B cell (primary cell): Measurements from ENCODE around the gene CKAP2. TPM values are rescaled to one million over a fixed set of nuclear protein-coding genes. Genes with fewer than 3 reads are reported as not detected.
"Not testable (repeated sequence)": the region's sequence is repeated elsewhere in the genome, so short reads cannot be mapped to it uniquely, and the experiment has no call there.

Experiments used
- ATAC-seq: fragments of 200-7000 bp; cut with Tn5 transposase; one replicate; pipeline ENCODE4 v1.10.0; 2021; ENCODE audit warnings: low read depth, mild to moderate bottlenecking, moderate number of reproducible peaks, moderate library complexity
- CTCF ChIA-PET: fragments of 350-600 bp; sonication (Branson Sonifier 250); formaldehyde crosslinking; loops from one replicate; lab custom pipeline; 2021; ENCODE audit warnings: antibody characterized with exemption, inconsistent platforms; lab: Charles Lee
- POLR2A ChIA-PET: fragments of 350-600 bp; sonication (Branson Sonifier 250); formaldehyde crosslinking; loops from one replicate; lab custom pipeline; 2021; ENCODE audit warnings: antibody characterized with exemption; lab: Charles Lee
- DNase-seq: peaks from one replicate; pipeline ENCODE4 v3.0.0; 2013
- H2AFZ ChIP-seq: 2 replicates; pipeline ENCODE4 v1.6.1; 2012; ENCODE audit warnings: mild to moderate bottlenecking, low read depth, low read length; ENCODE audit not compliant: insufficient read depth, poor library complexity, severe bottlenecking
- H3K27ac ChIP-seq, 2 donors: 1 replicate in 1 of 2; 2 replicates in 1 of 2; pipeline ENCODE4 v1.5.1; 2012 to 2013; ENCODE audit warnings: low read length in 2 of 2, mild to moderate bottlenecking in 2 of 2, moderate library complexity in 1 of 2
- H3K27me3 ChIP-seq, 4 experiments: fragments of 200-600 bp in 1 of 4; sonication (generic) in 1 of 4; replicated peaks in 1 of 4; 1 replicate in 2 of 4; 2 replicates in 2 of 4; pipeline versions ENCODE4 v1.6.1 to v1.7.0; 2013 to 2016; ENCODE audit warnings: low read length in 3 of 4, mild to moderate bottlenecking in 2 of 4, mixed read lengths in 1 of 4, moderate library complexity in 1 of 4; ENCODE audit not compliant: insufficient read depth in 4 of 4, control insufficient read depth in 3 of 4; ENCODE audit errors: control extremely low read depth in 1 of 4
- H3K36me3 ChIP-seq, 2 experiments: replicated peaks in 1 of 2; 1 replicate in 1 of 2; 2 replicates in 1 of 2; pipeline versions ENCODE4 v1.6.1 to v1.7.1; 2013; ENCODE audit warnings: low read length in 1 of 2; ENCODE audit not compliant: insufficient read depth in 2 of 2, control insufficient read depth in 1 of 2; ENCODE audit errors: control extremely low read depth in 1 of 2, extremely low read depth in 1 of 2
- H3K4me1 ChIP-seq, 2 donors: fragments of 200-600 bp in 1 of 2; sonication (generic) in 1 of 2; 1 replicate in 1 of 2; 2 replicates in 1 of 2; pipeline versions ENCODE4 v1.5.1 to v1.6.1; 2013 to 2017; ENCODE audit warnings: low read length in 2 of 2; ENCODE audit not compliant: control insufficient read depth in 2 of 2, insufficient read depth in 2 of 2
- H3K4me2 ChIP-seq: replicated peaks from 2 replicates; pipeline ENCODE3; 2012; ENCODE audit warnings: mild to moderate bottlenecking, low read depth, low read length; ENCODE audit not compliant: poor library complexity, severe bottlenecking
- H3K4me3 ChIP-seq, 5 experiments: fragments of 200-600 bp in 1 of 5; sonication (generic) in 1 of 5; 1 replicate in 3 of 5; 2 replicates in 2 of 5; pipeline versions ENCODE4 v1.5.1 to v1.7.0; 2011 to 2016; ENCODE audit warnings: low read length in 4 of 5, mild to moderate bottlenecking in 4 of 5, low read depth in 2 of 5, control low read depth in 1 of 5, moderate library complexity in 1 of 5; ENCODE audit not compliant: insufficient read depth in 1 of 5; ENCODE audit errors: control extremely low read depth in 1 of 5, extremely low read depth in 1 of 5
- H3K79me2 ChIP-seq: fragments of 200-600 bp; sonication (generic); one replicate; pipeline ENCODE4 v1.6.0; 2016; ENCODE audit warnings: low read length; ENCODE audit not compliant: control insufficient read depth, insufficient read depth
- H3K9ac ChIP-seq: fragments of 200-600 bp; sonication (generic); 2 replicates; pipeline ENCODE4 v1.6.1; 2017; ENCODE audit warnings: mild to moderate bottlenecking, low read length, moderate library complexity
- H3K9me3 ChIP-seq, 3 donors: one replicate each; pipeline versions ENCODE4 v1.6.1 to v1.7.1; 2013; ENCODE audit warnings: low read length in 2 of 3; ENCODE audit not compliant: control insufficient read depth in 2 of 3, insufficient read depth in 1 of 3; ENCODE audit errors: control extremely low read depth in 1 of 3
- H4K20me1 ChIP-seq: 2 replicates; pipeline ENCODE4 v1.6.0; 2012; ENCODE audit warnings: mild to moderate bottlenecking, low read length; ENCODE audit not compliant: insufficient read depth, control insufficient read depth, poor library complexity, severe bottlenecking
- H3K27ac Mint-ChIP-seq: one replicate; pipeline ENCODE4 v1.8.0; 2021; ENCODE audit warnings: mixed read lengths
- H3K27me3 Mint-ChIP-seq: one replicate; pipeline ENCODE4 v1.8.0; 2021; ENCODE audit warnings: mixed read lengths
- H3K4me1 Mint-ChIP-seq: one replicate; pipeline ENCODE4 v1.8.0; 2021; ENCODE audit warnings: mixed read lengths
- H3K4me3 Mint-ChIP-seq: one replicate; pipeline ENCODE4 v1.8.0; 2021; ENCODE audit warnings: mixed read lengths
- H3K9me3 Mint-ChIP-seq: one replicate; pipeline ENCODE4 v1.8.0; 2022; ENCODE audit warnings: mixed read lengths; ENCODE audit not compliant: insufficient read depth
- EZH2 ChIP-seq: IDR thresholded peaks from 2 replicates; pipeline ENCODE4 v1.6.1; 2012; ENCODE audit warnings: borderline replicate concordance, low read depth, mild to moderate bottlenecking, moderate library complexity, low read length; ENCODE audit not compliant: insufficient read depth, poor library complexity, severe bottlenecking
- WGBS: methylation state at CpG from one replicate; pipeline ENCODE4 v1.1.5; 2013; ENCODE audit warnings: missing lambda C conversion rate; ENCODE audit not compliant: insufficient coverage; 5-methylcytosine and 5-hydroxymethylcytosine counted together
- intact Hi-C: fragments of 100-400 bp; cut with micrococcal nuclease; formaldehyde crosslinking; loops from one replicate; pipeline ENCODE4 v1.10.0; 2022
- polyA plus RNA-seq: library from polyadenylated mRNA; depleted of rRNA; stranded (reverse); fragments of >200 nt; gene quantifications from 2 replicates; pipeline ENCODE4 v1.2.3, GENCODE V29; 2012
- total RNA-seq, 2 donors: library from RNA; stranded (reverse); fragments of 120-200 nt in 1 of 2; gene quantifications; 1 replicate in 1 of 2; 2 replicates in 1 of 2; pipeline versions ENCODE4 v1.2.3 to v1.2.4, GENCODE V29; 2013 to 2022
- TF ChIP-seq, protein P1 (sequence below): fragments of 200-600 bp; IDR thresholded peaks from one replicate; pipeline ENCODE4 v1.8.0; 2022; ENCODE audit warnings: antibody characterized with exemption, mild to moderate bottlenecking

Gene CKAP2
- total and polyA plus RNA-seq, 2 donors (not counting 1 experiment from before 2014, with no cell fraction given) = 5.4 to 22.1 TPM

DNA sequence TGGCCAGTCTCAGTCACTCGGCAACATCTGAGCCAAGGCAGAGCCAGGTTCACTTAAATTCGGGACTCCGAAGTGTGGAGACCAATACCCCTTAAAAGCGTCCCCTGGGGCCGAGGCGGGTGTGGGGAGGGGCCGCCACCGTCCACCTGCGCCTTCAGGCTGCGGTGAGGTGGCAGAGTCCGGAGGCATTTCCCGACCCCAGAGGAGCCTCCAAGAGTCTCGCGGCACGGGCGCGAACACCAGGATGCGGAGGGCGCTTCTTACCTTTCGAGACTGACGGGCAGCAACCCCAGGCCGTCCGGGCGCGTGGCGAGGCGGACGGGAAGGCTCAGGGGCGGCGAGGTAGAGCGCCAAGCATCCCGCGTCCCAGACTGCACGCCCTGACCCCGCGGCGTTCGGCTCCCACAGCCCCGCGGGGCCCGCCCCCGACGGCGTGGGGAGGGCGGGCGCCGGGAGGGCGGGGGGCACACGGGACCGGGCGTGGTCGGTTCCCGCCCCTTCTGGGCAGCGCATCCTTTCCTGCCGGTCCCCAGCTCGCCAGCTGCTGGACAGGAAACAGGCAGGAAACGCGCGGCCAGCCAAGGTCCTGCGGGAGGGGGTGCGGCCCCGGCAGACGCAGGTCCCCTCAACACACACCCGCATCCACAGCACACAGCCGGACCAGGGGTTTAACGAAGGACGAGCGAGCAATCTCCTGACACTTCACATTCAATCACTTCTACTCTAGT, 49.3 kb upstream of the CKAP2 start, which contains the start of gene THSD1:
Gene THSD1 (minus strand): TSS at position 406 of the 728 bp plus-strand sequence. CDS start 3,572 bp downstream, outside the sequence.
- peak; percentile 34 for DNase-seq
- H2AFZ ChIP-seq = peak within 1 kb of the TSS; percentile 72
- H3K36me3 ChIP-seq = peaks cover 0 to 4% of the 10 kb centered on the region in 2 experiments
- peaks cover 0 to 20% (median 8%) of the 10 kb centered on the region in 4 experiments for H3K27me3 ChIP-seq
- peaks cover 22% of the 10 kb centered on the region for H3K4me1 Mint-ChIP-seq
- WGBS = 2% methylated on average over 68 of the region's 68 CpGs
- peak within 1 kb of the TSS; percentile 81 for H3K4me3 Mint-ChIP-seq
- no peaks in the 10 kb centered on the region for H4K20me1 ChIP-seq
- H3K79me2 ChIP-seq = no peaks in the 10 kb centered on the region
- H3K4me1 ChIP-seq = peaks cover 23 to 24% of the 10 kb centered on the region in 2 donors
- peak within 1 kb of the TSS; percentile 68 for H3K9ac ChIP-seq
- peak; percentile 51 for ATAC-seq
- no peak within 1 kb of the TSS for H3K27ac Mint-ChIP-seq
- TF ChIP-seq EZH2 = no peak
- TF ChIP-seq, protein P1, sequence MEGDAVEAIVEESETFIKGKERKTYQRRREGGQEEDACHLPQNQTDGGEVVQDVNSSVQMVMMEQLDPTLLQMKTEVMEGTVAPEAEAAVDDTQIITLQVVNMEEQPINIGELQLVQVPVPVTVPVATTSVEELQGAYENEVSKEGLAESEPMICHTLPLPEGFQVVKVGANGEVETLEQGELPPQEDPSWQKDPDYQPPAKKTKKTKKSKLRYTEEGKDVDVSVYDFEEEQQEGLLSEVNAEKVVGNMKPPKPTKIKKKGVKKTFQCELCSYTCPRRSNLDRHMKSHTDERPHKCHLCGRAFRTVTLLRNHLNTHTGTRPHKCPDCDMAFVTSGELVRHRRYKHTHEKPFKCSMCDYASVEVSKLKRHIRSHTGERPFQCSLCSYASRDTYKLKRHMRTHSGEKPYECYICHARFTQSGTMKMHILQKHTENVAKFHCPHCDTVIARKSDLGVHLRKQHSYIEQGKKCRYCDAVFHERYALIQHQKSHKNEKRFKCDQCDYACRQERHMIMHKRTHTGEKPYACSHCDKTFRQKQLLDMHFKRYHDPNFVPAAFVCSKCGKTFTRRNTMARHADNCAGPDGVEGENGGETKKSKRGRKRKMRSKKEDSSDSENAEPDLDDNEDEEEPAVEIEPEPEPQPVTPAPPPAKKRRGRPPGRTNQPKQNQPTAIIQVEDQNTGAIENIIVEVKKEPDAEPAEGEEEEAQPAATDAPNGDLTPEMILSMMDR = no peak
- POLR2A ChIA-PET = no interaction called here
- H3K4me2 ChIP-seq = peak within 1 kb of the TSS; percentile 90
- peaks cover 0 to 4% (median 0%) of the 10 kb centered on the region in 3 donors for H3K9me3 ChIP-seq
- H3K27me3 Mint-ChIP-seq = peaks cover 24% of the 10 kb centered on the region
- CTCF ChIA-PET = interaction anchor here (0.6 kb wide), 1 partner anchor 34 kb away, joined by 4 read pairs; no protein-coding TSS in a partner anchor
- no peak within 1 kb of the TSS for H3K27ac ChIP-seq
- H3K4me3 ChIP-seq = peak within 1 kb of the TSS; percentile 35 to 67 (median 52)
- no peaks in the 10 kb centered on the region for H3K9me3 Mint-ChIP-seq
- intact Hi-C loops = no loop called here

GRCh38 chr13:52406629-52407028, 48.6 kb upstream of the CKAP2 start:
- intact Hi-C loops = no loop called here
- H4K20me1 ChIP-seq = no peaks in the 10 kb centered on the region
- H3K4me1 ChIP-seq = peaks cover 23 to 24% of the 10 kb centered on the region in 2 donors
- H3K27ac ChIP-seq = no peak overlapping the region
- no peak for TF ChIP-seq EZH2
- TF ChIP-seq, protein P1 = no peak
- no peak for DNase-seq
- no peaks in the 10 kb centered on the region for H3K79me2 ChIP-seq
- H3K4me2 ChIP-seq = peak overlapping the region; percentile 90
- Mint-ChIP-seq H3K4me3 (peak overlapping the region; percentile 66), H3K9me3 (no peaks in the 10 kb centered on the region), H3K27me3 (peaks cover 23% of the 10 kb centered on the region), H3K4me1 (peaks cover 22% of the 10 kb centered on the region), H3K27ac (no peak overlapping the region)
- H3K4me3 ChIP-seq = no peak overlapping the region
- 100% methylated on average over 1 of the region's 4 CpGs for WGBS
- no peak for ATAC-seq
- POLR2A ChIA-PET = no interaction called here
- peak overlapping the region; percentile 72 for H2AFZ ChIP-seq
- H3K36me3 ChIP-seq = peaks cover 4% of the 10 kb centered on the region in 2 experiments
- CTCF ChIA-PET = no interaction called here
- peaks cover 0 to 20% (median 8%) of the 10 kb centered on the region in 4 experiments for H3K27me3 ChIP-seq
- no peak overlapping the region for H3K9ac ChIP-seq
- peaks cover 0 to 4% (median 0%) of the 10 kb centered on the region in 3 donors for H3K9me3 ChIP-seq

GRCh38 chr13:52407436-52407835, 47.8 kb upstream of the CKAP2 start:
- Mint-ChIP-seq H3K4me1 (peaks cover 22% of the 10 kb centered on the region), H3K27me3 (peaks cover 19% of the 10 kb centered on the region), H3K4me3 (peak overlapping the region; percentile 56)
- POLR2A ChIA-PET, CTCF ChIA-PET, ATAC-seq, H3K27ac Mint-ChIP-seq, H3K9me3 ChIP-seq, H4K20me1 ChIP-seq, H3K9me3 Mint-ChIP-seq, H3K9ac ChIP-seq, H3K79me2 ChIP-seq, H2AFZ ChIP-seq, H3K36me3 ChIP-seq, DNase-seq, intact Hi-C loops, H3K4me3 ChIP-seq, H3K4me2 ChIP-seq, H3K27ac ChIP-seq: not testable (repeated sequence)
- peaks cover 23 to 24% of the 10 kb centered on the region in 2 donors for H3K4me1 ChIP-seq
- over 99% methylated on average over 11 of the region's 12 CpGs for WGBS
- peaks cover 0 to 20% (median 8%) of the 10 kb centered on the region in 4 experiments for H3K27me3 ChIP-seq
